ENCODE results near the gene GCN1. TPM values are rescaled to one million over a fixed set of nuclear protein-coding genes. Genes with fewer than 3 reads are reported as not detected.

Gene GCN1
- total RNA-seq, 4 donors from 2014 or later = 50.5 to 106 (median 64.3) TPM

DNA sequence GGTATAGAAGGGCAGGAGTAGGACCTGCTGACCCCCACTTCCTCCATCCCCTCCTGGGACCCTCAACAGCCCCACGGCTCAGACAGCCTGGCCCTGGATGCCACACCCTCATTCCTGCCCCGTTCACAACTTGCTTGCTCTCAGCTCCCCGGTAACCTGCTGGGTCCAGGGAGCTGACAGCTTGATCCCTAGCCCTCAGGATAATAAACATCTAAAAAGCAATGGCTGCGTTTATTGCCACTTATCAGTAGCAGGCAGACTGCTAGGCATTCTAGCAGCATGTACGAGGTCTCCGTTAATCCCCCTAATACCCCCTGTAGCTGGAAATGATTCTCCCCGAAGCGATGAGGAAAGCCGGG is 30.7 kb upstream of the GCN1 start:
- H3K4me3 ChIP-seq = no peak overlapping the region
- TF ChIP-seq CTCF (IDR thresholded peaks at IDR 0.05) = no peak
- no peak for TF ChIP-seq POLR2A (IDR thresholded peaks at IDR 0.05)
- H3K27ac ChIP-seq = no peak overlapping the region
- no peak for DNase-seq
- H3K4me1 ChIP-seq = peaks cover 23 to 27% of the 10 kb centered on the region in 2 donors
- no peaks in the 10 kb centered on the region for H3K9me3 ChIP-seq
- H3K36me3 ChIP-seq = no peaks in the 10 kb centered on the region
- intact Hi-C loops (cut with DNase I; ENCODE audit: low total_unique reads) = no loop called here
- H3K27me3 ChIP-seq = no peaks in the 10 kb centered on the region

GRCh38 chr12:120224304-120225199 is 30.0 kb upstream of the GCN1 start:
- H3K27me3 ChIP-seq = no peaks in the 10 kb centered on the region
- H3K27ac ChIP-seq = no peak overlapping the region
- no peak for DNase-seq
- no peaks in the 10 kb centered on the region for H3K36me3 ChIP-seq
- no peak overlapping the region for H3K4me3 ChIP-seq
- no peaks in the 10 kb centered on the region for H3K9me3 ChIP-seq
- intact Hi-C loops (cut with DNase I; ENCODE audit: low total_unique reads) = no loop called here
- H3K4me1 ChIP-seq = peaks cover 17 to 20% of the 10 kb centered on the region in 2 donors
- TF ChIP-seq CTCF (IDR thresholded peaks at IDR 0.05) (no peak), POLR2A (IDR thresholded peaks at IDR 0.05) (no peak)

GRCh38 chr12:120223458-120224303 is 29.2 kb upstream of the GCN1 start:
- DNase-seq = no peak
- intact Hi-C loops (cut with DNase I; ENCODE audit: low total_unique reads) = no loop called here
- Histone ChIP-seq H3K4me3 (no peak overlapping the region), H3K9me3 (no peaks in the 10 kb centered on the region), H3K36me3 (no peaks in the 10 kb centered on the region), H3K4me1 (peaks cover 8 to 12% of the 10 kb centered on the region in 2 donors), H3K27me3 (no peaks in the 10 kb centered on the region), H3K27ac (no peak overlapping the region)
- TF ChIP-seq CTCF (IDR thresholded peaks at IDR 0.05) = no peak
- TF ChIP-seq POLR2A (IDR thresholded peaks at IDR 0.05) = no peak

GRCh38 chr12:120222288-120222832 is 27.8 kb upstream of the GCN1 start:
- H3K4me3 ChIP-seq = no peak overlapping the region
- H3K9me3 ChIP-seq = no peaks in the 10 kb centered on the region
- no peak for DNase-seq
- no peak overlapping the region for H3K27ac ChIP-seq
- TF ChIP-seq POLR2A (IDR thresholded peaks at IDR 0.05) (no peak), CTCF (IDR thresholded peaks at IDR 0.05) (no peak)
- H3K27me3 ChIP-seq = no peaks in the 10 kb centered on the region
- intact Hi-C loops (cut with DNase I; ENCODE audit: low total_unique reads) = no loop called here
- peaks cover 0 to 9% of the 10 kb centered on the region in 2 donors for H3K4me1 ChIP-seq
- no peaks in the 10 kb centered on the region for H3K36me3 ChIP-seq

DNA sequence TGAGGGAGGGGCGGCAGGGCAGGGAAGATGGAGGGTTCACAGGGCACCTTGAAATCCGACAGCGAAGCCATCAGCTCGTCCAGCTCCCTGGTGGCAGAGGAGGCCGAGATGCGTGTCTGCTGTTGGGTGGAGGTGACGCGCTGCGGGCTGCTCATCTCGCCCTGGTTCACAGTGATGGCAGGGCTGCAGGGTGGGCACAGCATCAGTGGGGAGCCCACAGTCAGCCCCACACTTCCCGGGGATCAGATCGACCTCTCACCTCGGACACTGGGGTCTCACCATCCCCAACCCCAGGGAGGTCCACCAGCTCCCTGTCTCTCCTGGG is 27.0 kb upstream of the GCN1 start:
- Histone ChIP-seq H3K4me1 (peaks cover 0 to 9% of the 10 kb centered on the region in 2 donors), H3K27ac (no peak overlapping the region), H3K9me3 (no peaks in the 10 kb centered on the region), H3K4me3 (no peak overlapping the region), H3K27me3 (no peaks in the 10 kb centered on the region), H3K36me3 (no peaks in the 10 kb centered on the region)
- DNase-seq = no peak
- intact Hi-C loops (cut with DNase I; ENCODE audit: low total_unique reads) = no loop called here
- TF ChIP-seq CTCF (IDR thresholded peaks at IDR 0.05) = no peak
- TF ChIP-seq POLR2A (IDR thresholded peaks at IDR 0.05) = no peak
